ENCODE data around the gene NTN4. TPM values are rescaled to one million over a fixed set of nuclear protein-coding genes. Genes with fewer than 3 reads are reported as not detected.

Gene NTN4
- total RNA-seq, 4 donors from 2014 or later, result 30.8 to 50.6 (median 32.2) TPM

GRCh38 chr12:95721320-95721719, 69.2 kb downstream of the NTN4 start:
- no peak overlapping the region for H3K4me3 ChIP-seq
- peaks cover 0 to 11% (median 0%) of the 10 kb centered on the region in 4 donors for H3K4me1 ChIP-seq
- 89 to 93% methylated on average over 2 of the region's 2 CpGs for WGBS, 2 donors
- no peaks in the 10 kb centered on the region for H3K9me3 ChIP-seq
- H3K27ac ChIP-seq, result no peak overlapping the region
- H3K36me3 ChIP-seq, result no peaks in the 10 kb centered on the region
- DNase-seq (ENCODE audit: low spot score in 2 of 2), result no peak
- no peaks in the 10 kb centered on the region for H3K27me3 ChIP-seq
- TF ChIP-seq POLR2A (IDR thresholded peaks at IDR 0.05) (no peak), CTCF (IDR thresholded peaks at IDR 0.05) (no peak), EP300 (IDR thresholded peaks at IDR 0.05) (no peak)

- 77 to 83% methylated on average over 4 of the region's 4 CpGs for WGBS, 2 donors
- Histone ChIP-seq H3K36me3 (no peaks in the 10 kb centered on the region), H3K4me1 (peaks cover 0 to 11% (median 0%) of the 10 kb centered on the region in 4 donors), H3K27me3 (no peaks in the 10 kb centered on the region), H3K27ac (no peak overlapping the region), H3K9me3 (no peaks in the 10 kb centered on the region), H3K4me3 (no peak overlapping the region)
- no peak for DNase-seq (ENCODE audit: low spot score in 2 of 2)
- no peak for TF ChIP-seq POLR2A (IDR thresholded peaks at IDR 0.05)
- TF ChIP-seq EP300 (IDR thresholded peaks at IDR 0.05), result no peak
- no peak for TF ChIP-seq CTCF (IDR thresholded peaks at IDR 0.05)
Measured at GRCh38 chr12:95720146-95720545, 70.4 kb downstream of the NTN4 start.

GRCh38 chr12:95718772-95719171, 71.8 kb downstream of the NTN4 start:
- no peak for TF ChIP-seq EP300 (IDR thresholded peaks at IDR 0.05)
- no peak for TF ChIP-seq POLR2A (IDR thresholded peaks at IDR 0.05)
- no peak for TF ChIP-seq CTCF (IDR thresholded peaks at IDR 0.05)
- H3K9me3 ChIP-seq, result no peaks in the 10 kb centered on the region
- peak overlapping the region in 1 of 4 donors; percentile 12 for H3K27ac ChIP-seq
- no peaks in the 10 kb centered on the region for H3K27me3 ChIP-seq
- 58 to 60% methylated on average over 2 of the region's 2 CpGs for WGBS, 2 donors
- H3K4me1 ChIP-seq, result peaks cover 0 to 11% (median 0%) of the 10 kb centered on the region in 4 donors
- no peaks in the 10 kb centered on the region for H3K36me3 ChIP-seq
- H3K4me3 ChIP-seq, result no peak overlapping the region
- no peak for DNase-seq (ENCODE audit: low spot score in 2 of 2)

GRCh38 chr12:95718006-95718431, 72.5 kb downstream of the NTN4 start:
- no peak for TF ChIP-seq CTCF (IDR thresholded peaks at IDR 0.05)
- no peak for TF ChIP-seq POLR2A (IDR thresholded peaks at IDR 0.05)
- no peak for TF ChIP-seq EP300 (IDR thresholded peaks at IDR 0.05)

GRCh38 chr12:95717316-95717928, 73.1 kb downstream of the NTN4 start:
- Histone ChIP-seq H3K27ac (no peak overlapping the region), H3K27me3 (no peaks in the 10 kb centered on the region), H3K4me1 (peaks cover 0 to 11% (median 0%) of the 10 kb centered on the region in 4 donors), H3K36me3 (no peaks in the 10 kb centered on the region), H3K4me3 (no peak overlapping the region), H3K9me3 (no peaks in the 10 kb centered on the region)
- 88 to 89% methylated on average over 5 of the region's 5 CpGs for WGBS, 2 donors
- no peak for DNase-seq (ENCODE audit: low spot score in 2 of 2)
- no peak for TF ChIP-seq POLR2A (IDR thresholded peaks at IDR 0.05)
- no peak for TF ChIP-seq CTCF (IDR thresholded peaks at IDR 0.05)
- no peak for TF ChIP-seq EP300 (IDR thresholded peaks at IDR 0.05)

More at GRCh38 chr12:95718006-95718431, 72.5 kb downstream of the NTN4 start:
- peaks cover 0 to 11% (median 0%) of the 10 kb centered on the region in 4 donors for H3K4me1 ChIP-seq
- no peaks in the 10 kb centered on the region for H3K27me3 ChIP-seq
- no peaks in the 10 kb centered on the region for H3K36me3 ChIP-seq
- 53 to 56% methylated on average over 3 of the region's 3 CpGs for WGBS, 2 donors
- no peaks in the 10 kb centered on the region for H3K9me3 ChIP-seq
- DNase-seq (ENCODE audit: low spot score in 2 of 2), result no peak
- no peak overlapping the region for H3K27ac ChIP-seq
- no peak overlapping the region for H3K4me3 ChIP-seq
